Measurements from ENCODE around the gene BLVRA. TPM values are rescaled to one million over a fixed set of nuclear protein-coding genes. Genes with fewer than 3 reads are reported as not detected.

Gene BLVRA
- total and polyA plus RNA-seq, 10 of the 15 experiments (the other 5 are each of a cell fraction or from before 2014, with no cell fraction given): 63.3 to 198 (median 102) TPM

GRCh38 chr7:43758822-43759683 lies 573 bp downstream of the BLVRA start (continued):
- no peak for TF ChIP-seq EGR1 (IDR thresholded peaks at IDR 0.05; ENCODE audit: borderline replicate concordance in 1 of 2, low read depth in 2 of 2, low read length in 2 of 2)
- no peak for TF ChIP-seq ZNF217 (IDR thresholded peaks at IDR 0.05)
- no peak for TF ChIP-seq TBL1XR1 (IDR thresholded peaks at IDR 0.05; ENCODE audit: low read depth, low read length)
- no peak for TF ChIP-seq YBX1 (IDR thresholded peaks at IDR 0.05)
- no peak for TF ChIP-seq SREBF1 (IDR thresholded peaks at IDR 0.05; ENCODE audit: low read length)
- TF ChIP-seq KLF5 (IDR thresholded peaks at IDR 0.05; ENCODE audit: partially characterized antibody): no peak
- no peak for TF ChIP-seq PRDM15 (CRISPR knock-in tag; IDR thresholded peaks at IDR 0.05)
- TF ChIP-seq REST (IDR thresholded peaks at IDR 0.05; ENCODE audit: low read depth, low read length): no peak
- no peak for TF ChIP-seq BCLAF1 (IDR thresholded peaks at IDR 0.05)
- peak; percentile 98 for TF ChIP-seq MLLT1 (IDR thresholded peaks at IDR 0.05)
- TF ChIP-seq CBX3 (IDR thresholded peaks at IDR 0.05; ENCODE audit: borderline replicate concordance, low read depth): no peak
- TF ChIP-seq RBBP5 (conservative IDR thresholded peaks at IDR 0.05): peak; percentile 70; the same call in 1 of the 2 replicates
- no peak for TF ChIP-seq CHD2 (IDR thresholded peaks at IDR 0.05; ENCODE audit: borderline replicate concordance, low read depth, low read length)
- TF ChIP-seq ZBTB33 (IDR thresholded peaks at IDR 0.05): 0 out of 2 replicates have a peak, but pooled peaks have one; percentile 55

Data from GM12878 (cell line).